H9 (cell line): Measurements from ENCODE around the gene SYDE1. TPM values are rescaled to one million over a fixed set of nuclear protein-coding genes. Genes with fewer than 3 reads are reported as not detected.
"Not testable (repeated sequence)": the region's sequence is repeated elsewhere in the genome, so short reads cannot be mapped to it uniquely, and the experiment has no call there.

ENCODE experiments used
- DNase-seq: peaks from one replicate; pipeline ENCODE4 v3.0.0-alpha.2; 2017
- H2AFZ ChIP-seq: one replicate; pipeline ENCODE4 v1.6.1; 2013; ENCODE audit warnings: mild to moderate bottlenecking, low read length, control low read depth, moderate library complexity
- H2AK5ac ChIP-seq: 2 replicates; pipeline ENCODE4 v1.6.1; 2013; ENCODE audit warnings: low read length, control low read depth, mixed read lengths; ENCODE audit not compliant: insufficient read length
- H2BK120ac ChIP-seq: one replicate; pipeline ENCODE4 v1.6.1; 2013; ENCODE audit warnings: low read depth, mild to moderate bottlenecking, low read length, control low read depth, inconsistent platforms; ENCODE audit not compliant: poor library complexity, severe bottlenecking
- H2BK12ac ChIP-seq: 2 replicates; pipeline ENCODE4 v1.6.1; 2013; ENCODE audit warnings: low read length, control low read depth, mixed read lengths, low read depth; ENCODE audit not compliant: insufficient read length
- H2BK15ac ChIP-seq: 2 replicates; pipeline ENCODE4 v1.6.1; 2013; ENCODE audit warnings: low read depth, low read length, control low read depth
- H2BK20ac ChIP-seq: one replicate; pipeline ENCODE4 v1.6.1; 2013; ENCODE audit warnings: low read depth, mild to moderate bottlenecking, low read length, control low read depth, inconsistent platforms; ENCODE audit not compliant: poor library complexity, severe bottlenecking
- H2BK5ac ChIP-seq: 2 replicates; pipeline ENCODE4 v1.6.1; 2013; ENCODE audit warnings: low read length, control low read depth, mixed read lengths; ENCODE audit not compliant: insufficient read length
- H3K14ac ChIP-seq: 2 replicates; pipeline ENCODE4 v1.6.1; 2013; ENCODE audit warnings: low read length, control low read depth; ENCODE audit not compliant: insufficient read depth
- H3K18ac ChIP-seq: 2 replicates; pipeline ENCODE4 v1.6.1; 2013; ENCODE audit warnings: low read depth, mild to moderate bottlenecking, mixed read lengths, low read length, control low read depth; ENCODE audit not compliant: insufficient read length
- H3K23ac ChIP-seq: 2 replicates; pipeline ENCODE4 v1.6.1; 2013; ENCODE audit warnings: low read length, control low read depth, mixed read lengths, low read depth; ENCODE audit not compliant: insufficient read length
- H3K23me2 ChIP-seq: 2 replicates; pipeline ENCODE4 v1.6.1; 2013; ENCODE audit warnings: low read depth, mild to moderate bottlenecking, mixed read lengths, low read length, control low read depth; ENCODE audit not compliant: insufficient read length, poor library complexity, severe bottlenecking
- H3K27ac ChIP-seq: 2 replicates; pipeline ENCODE4 v1.5.1; 2013; ENCODE audit warnings: low read length, control low read depth, mixed read lengths, low read depth; ENCODE audit not compliant: insufficient read length
- H3K27me3 ChIP-seq: 2 replicates; pipeline ENCODE4 v1.6.1; 2013; ENCODE audit warnings: low read length, control low read depth, inconsistent platforms; ENCODE audit not compliant: insufficient read depth
- H3K4ac ChIP-seq: 2 replicates; pipeline ENCODE4 v1.6.1; 2013; ENCODE audit warnings: low read depth, mild to moderate bottlenecking, control low read depth, inconsistent platforms, low read length, moderate library complexity
- H3K4me1 ChIP-seq: 2 replicates; pipeline ENCODE4 v1.6.1; 2013; ENCODE audit warnings: low read length, control low read depth, inconsistent platforms; ENCODE audit not compliant: insufficient read depth
- H3K4me2 ChIP-seq: 2 replicates; pipeline ENCODE4 v1.6.1; 2013; ENCODE audit warnings: low read length, control low read depth, mixed read lengths; ENCODE audit not compliant: insufficient read length, insufficient read depth
- H3K56ac ChIP-seq: 2 replicates; pipeline ENCODE4 v1.6.1; 2013; ENCODE audit warnings: low read depth, mild to moderate bottlenecking, mixed read lengths, low read length, control low read depth; ENCODE audit not compliant: insufficient read length
- H3K79me1 ChIP-seq: 2 replicates; pipeline ENCODE4 v1.6.1; 2013; ENCODE audit warnings: low read depth, mild to moderate bottlenecking, moderate library complexity, low read length, control low read depth, inconsistent platforms; ENCODE audit not compliant: insufficient read depth, poor library complexity, severe bottlenecking
- H3K79me2 ChIP-seq: 2 replicates; pipeline ENCODE4 v1.6.1; 2013; ENCODE audit warnings: low read length, control low read depth, inconsistent platforms; ENCODE audit not compliant: insufficient read depth
- H3K9ac ChIP-seq: 2 replicates; pipeline ENCODE4 v1.6.1; 2013; ENCODE audit warnings: low read length, control low read depth, mixed read lengths; ENCODE audit not compliant: insufficient read length; ENCODE audit errors: extremely low read depth
- H3K9me3 ChIP-seq: one replicate; pipeline ENCODE4 v1.6.1; 2013; ENCODE audit warnings: low read depth, low read length, inconsistent platforms; ENCODE audit not compliant: control insufficient read depth
- H3T11ph ChIP-seq: one replicate; pipeline ENCODE4 v1.6.1; 2013; ENCODE audit warnings: mild to moderate bottlenecking, low read length, control low read depth, inconsistent platforms
- H4K20me1 ChIP-seq: one replicate; pipeline ENCODE4 v1.6.1; 2013; ENCODE audit not compliant: control insufficient read depth, insufficient read length, insufficient read depth
- H4K5ac ChIP-seq: 2 replicates; pipeline ENCODE4 v1.6.1; 2013; ENCODE audit warnings: low read depth, mild to moderate bottlenecking, mixed read lengths, low read length, control low read depth; ENCODE audit not compliant: insufficient read length
- H4K8ac ChIP-seq: replicated peaks from 2 replicates; pipeline ENCODE4 v1.6.1; 2013; ENCODE audit warnings: low read length, control low read depth, mixed read lengths, low read depth; ENCODE audit not compliant: insufficient read length
- H4K91ac ChIP-seq: 2 replicates; pipeline ENCODE4 v1.6.1; 2013; ENCODE audit warnings: low read depth, mild to moderate bottlenecking, moderate library complexity, mixed read lengths, low read length, control low read depth; ENCODE audit not compliant: insufficient read length
- H3K27ac Mint-ChIP-seq, 3 experiments: 2 replicates in 2 of 3; 3 replicates in 1 of 3; pipeline ENCODE4 v1.8.0; 2020 to 2021; ENCODE audit warnings: mixed read lengths in 3 of 3, mild to moderate bottlenecking in 1 of 3, moderate library complexity in 1 of 3
- H3K27me3 Mint-ChIP-seq: 2 replicates; pipeline ENCODE4 v1.8.0; 2021; ENCODE audit warnings: low read depth, mild to moderate bottlenecking, moderate library complexity, mixed read lengths
- H3K36me3 Mint-ChIP-seq, 3 experiments: 2 replicates in 2 of 3; 3 replicates in 1 of 3; pipeline ENCODE4 v1.8.0; 2020 to 2021; ENCODE audit warnings: low read depth in 3 of 3, mixed read lengths in 3 of 3; ENCODE audit not compliant: insufficient read depth in 1 of 3
- H3K4me1 Mint-ChIP-seq, 2 experiments: 2 replicates each; pipeline ENCODE4 v1.8.0; 2020; ENCODE audit warnings: mixed read lengths in 2 of 2
- H3K4me3 Mint-ChIP-seq, 2 experiments: 2 replicates in 1 of 2; 3 replicates in 1 of 2; pipeline ENCODE4 v1.8.0; 2020 to 2021; ENCODE audit warnings: mild to moderate bottlenecking in 2 of 2, mixed read lengths in 2 of 2, moderate library complexity in 1 of 2
- H3K9me3 Mint-ChIP-seq, 2 experiments: 2 replicates in 1 of 2; 3 replicates in 1 of 2; pipeline ENCODE4 v1.8.0; 2020; ENCODE audit warnings: mild to moderate bottlenecking in 2 of 2, mixed read lengths in 2 of 2, moderate library complexity in 1 of 2
- WGBS: extraction: QIAGEN DNeasy Blood & Tissue Kit; methylation state at CpG from one replicate; pipeline ENCODE4 v1.1.7; 2013; ENCODE audit warnings: missing lambda C conversion rate, low lambda C conversion rate, mixed read lengths; ENCODE audit not compliant: insufficient read length; ENCODE audit errors: extremely low coverage; 5-methylcytosine and 5-hydroxymethylcytosine counted together
- total RNA-seq: library from RNA; stranded (reverse); gene quantifications from 2 replicates; pipeline ENCODE4 v1.2.1, GENCODE V29; 2021
- TF ChIP-seq, protein P1 (sequence below): fragments of 200-600 bp; sonication (generic); conservative IDR thresholded peaks from 3 replicates; pipeline ENCODE4 v1.8.0; 2021; ENCODE audit warnings: antibody characterized with exemption, mild to moderate bottlenecking

The SYDE1 gene
- total RNA-seq, 1 experiment from 2014 or later = 21.4 TPM

DNA sequence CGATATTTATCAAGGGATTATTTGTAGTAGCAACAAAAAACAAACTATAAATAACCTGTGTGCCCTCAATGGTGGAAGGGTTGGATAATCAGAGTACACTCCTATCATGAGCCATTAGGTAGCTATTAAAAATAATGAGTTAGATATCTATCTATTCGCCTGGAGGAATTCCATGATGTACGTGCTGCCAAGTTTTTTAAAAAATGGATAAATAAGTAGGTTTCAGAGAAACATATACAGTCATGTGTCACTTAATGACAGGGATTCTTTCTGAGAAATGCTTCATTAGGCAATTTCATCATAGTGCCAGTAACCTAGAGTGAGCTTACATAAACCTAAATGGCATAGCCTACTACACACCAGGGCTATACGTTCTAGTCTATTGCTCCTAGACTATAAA, 31.4 kb upstream of the SYDE1 start:
- Histone ChIP-seq H3K18ac (no peak overlapping the region), H2BK20ac (no peak overlapping the region), H2BK120ac (no peak overlapping the region), H3T11ph (no peak overlapping the region), H3K27me3 (no peaks in the 10 kb centered on the region), H3K14ac (no peak overlapping the region), H3K23me2 (no peaks in the 10 kb centered on the region), H3K4me2 (no peak overlapping the region), H3K56ac (no peak overlapping the region), H3K27ac (no peak overlapping the region), H3K9ac (no peak overlapping the region), H4K8ac (no peak overlapping the region), H4K91ac (no peak overlapping the region), H3K79me2 (no peaks in the 10 kb centered on the region), H3K23ac (no peak overlapping the region), H2BK5ac (no peak overlapping the region), H3K4ac (no peak overlapping the region), H4K5ac (no peak overlapping the region), H3K4me1 (no peaks in the 10 kb centered on the region), H4K20me1 (no peaks in the 10 kb centered on the region), H2BK15ac (no peak overlapping the region), H2AFZ (no peak overlapping the region), H2BK12ac (no peak overlapping the region), H3K79me1 (no peaks in the 10 kb centered on the region), H3K9me3 (no peaks in the 10 kb centered on the region), H2AK5ac (no peak overlapping the region)
- no peak overlapping the region for H3K4me3 Mint-ChIP-seq
- no peak for DNase-seq
- H3K27ac Mint-ChIP-seq = no peak overlapping the region
- no CpG with 5 or more reads among the region's 4 CpGs for WGBS
- H3K27me3 Mint-ChIP-seq = peaks cover 3% of the 10 kb centered on the region; the same call in 1 of the 2 replicates
- peaks cover 0 to 4% (median 0%) of the 10 kb centered on the region in 3 experiments; a peak in 3 of 7 replicates for H3K36me3 Mint-ChIP-seq
- H3K4me1 Mint-ChIP-seq = no peaks in the 10 kb centered on the region
- TF ChIP-seq, protein P1, sequence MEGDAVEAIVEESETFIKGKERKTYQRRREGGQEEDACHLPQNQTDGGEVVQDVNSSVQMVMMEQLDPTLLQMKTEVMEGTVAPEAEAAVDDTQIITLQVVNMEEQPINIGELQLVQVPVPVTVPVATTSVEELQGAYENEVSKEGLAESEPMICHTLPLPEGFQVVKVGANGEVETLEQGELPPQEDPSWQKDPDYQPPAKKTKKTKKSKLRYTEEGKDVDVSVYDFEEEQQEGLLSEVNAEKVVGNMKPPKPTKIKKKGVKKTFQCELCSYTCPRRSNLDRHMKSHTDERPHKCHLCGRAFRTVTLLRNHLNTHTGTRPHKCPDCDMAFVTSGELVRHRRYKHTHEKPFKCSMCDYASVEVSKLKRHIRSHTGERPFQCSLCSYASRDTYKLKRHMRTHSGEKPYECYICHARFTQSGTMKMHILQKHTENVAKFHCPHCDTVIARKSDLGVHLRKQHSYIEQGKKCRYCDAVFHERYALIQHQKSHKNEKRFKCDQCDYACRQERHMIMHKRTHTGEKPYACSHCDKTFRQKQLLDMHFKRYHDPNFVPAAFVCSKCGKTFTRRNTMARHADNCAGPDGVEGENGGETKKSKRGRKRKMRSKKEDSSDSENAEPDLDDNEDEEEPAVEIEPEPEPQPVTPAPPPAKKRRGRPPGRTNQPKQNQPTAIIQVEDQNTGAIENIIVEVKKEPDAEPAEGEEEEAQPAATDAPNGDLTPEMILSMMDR = no peak
- H3K9me3 Mint-ChIP-seq = peaks cover 5 to 76% of the 10 kb centered on the region in 2 experiments; a peak in 4 of 5 replicates

- WGBS = no CpG with 5 or more reads among the region's 4 CpGs
- not testable (repeated sequence) for H3K18ac ChIP-seq, H2AFZ ChIP-seq, H3K4me1 Mint-ChIP-seq, H3K9me3 ChIP-seq, H3K27me3 ChIP-seq, H3K23ac ChIP-seq, H3K4ac ChIP-seq, H2AK5ac ChIP-seq, DNase-seq, H3K4me2 ChIP-seq, H2BK15ac ChIP-seq, H3K27ac Mint-ChIP-seq, H4K5ac ChIP-seq, H3K4me3 Mint-ChIP-seq, H4K91ac ChIP-seq, H3K36me3 Mint-ChIP-seq, H3T11ph ChIP-seq, H2BK20ac ChIP-seq, H3K79me2 ChIP-seq, H3K79me1 ChIP-seq, H3K27ac ChIP-seq, H2BK12ac ChIP-seq, H4K20me1 ChIP-seq, H4K8ac ChIP-seq, H3K14ac ChIP-seq, H2BK120ac ChIP-seq, H3K23me2 ChIP-seq, H2BK5ac ChIP-seq, H3K56ac ChIP-seq, H3K4me1 ChIP-seq, H3K9ac ChIP-seq, H3K27me3 Mint-ChIP-seq
- peaks cover 0 to 68% of the 10 kb centered on the region in 2 experiments; a peak in 2 of 5 replicates for H3K9me3 Mint-ChIP-seq
Measured at GRCh38 chr19:15080002-15080401, 27.2 kb upstream of the SYDE1 start.
